ENCODE data around the gene RAD54L2.

DNA sequence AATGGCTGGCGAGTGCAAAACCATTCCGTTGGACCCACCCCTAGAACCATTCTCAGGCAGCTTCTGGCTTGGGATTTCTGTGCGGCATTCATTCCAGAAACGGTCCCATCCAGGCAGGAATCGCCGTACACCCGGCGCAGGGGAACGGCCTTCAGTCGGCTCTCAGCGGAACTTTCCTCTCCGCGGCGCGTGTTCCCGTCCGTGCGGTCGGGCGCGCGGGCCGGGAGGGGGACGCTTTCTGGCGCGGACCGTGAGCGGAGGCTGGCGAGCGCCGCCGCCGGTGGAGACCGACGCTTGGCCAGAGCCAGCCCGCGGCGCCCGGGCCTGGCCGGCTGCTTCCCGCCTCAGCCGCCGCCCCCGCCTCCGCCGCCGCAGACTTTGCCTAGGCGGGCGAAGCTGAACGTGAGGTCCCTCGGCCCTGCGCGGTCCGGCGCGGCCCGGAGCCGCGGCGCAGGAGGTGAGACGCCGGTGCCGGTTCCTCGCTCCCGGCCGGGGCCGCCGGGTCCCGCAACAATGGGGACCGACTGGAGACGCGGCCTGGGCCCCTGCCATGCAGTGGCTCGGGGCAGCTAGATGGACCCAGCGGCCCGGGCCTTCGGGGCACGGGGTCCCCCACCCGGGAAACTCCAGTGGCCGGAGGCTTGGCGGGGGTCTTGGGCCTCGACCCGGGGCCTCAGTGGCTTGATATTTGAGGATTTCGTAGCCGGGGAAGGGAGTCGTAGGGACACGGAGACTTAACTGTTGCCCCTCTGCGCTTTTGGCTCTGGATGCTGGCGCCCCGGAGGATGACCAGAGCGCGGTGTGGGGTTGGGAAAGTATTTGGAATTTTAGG lies at the start of gene RAD54L2:
- TF ChIP-seq POLR2A (IDR thresholded peaks at IDR 0.05; ENCODE audit: low read depth, low read length): 0 out of 2 replicates have a peak, but pooled peaks have one; percentile 25
- peak; percentile 68 for TF ChIP-seq POLR2AphosphoS5 (IDR thresholded peaks at IDR 0.05; ENCODE audit: low read depth, low read length)
